ENCODE results near the gene FASTKD3.

FASTKD3 gene

GRCh38 chr5:7852988-7853387 lies 15.8 kb downstream of the FASTKD3 start:
- DNase-seq (ENCODE audit: low read depth, low spot score), result no peak
- POLR2A ChIA-PET, result no interaction called here
- no peak for TF ChIP-seq CTCF (IDR thresholded peaks at IDR 0.05; ENCODE audit: insufficient read depth, low read length, missing control alignments)

GRCh38 chr5:7852542-7852941 lies 16.3 kb downstream of the FASTKD3 start:
- TF ChIP-seq CTCF (IDR thresholded peaks at IDR 0.05; ENCODE audit: insufficient read depth, low read length, missing control alignments), result no peak
- no peak overlapping the region for H3K4me3 ChIP-seq (ENCODE audit: low read depth, low read length)
- ChIA-PET CTCF (no interaction called here), POLR2A (no interaction called here)
- no peak for DNase-seq (ENCODE audit: low read depth, low spot score)

More at GRCh38 chr5:7852988-7853387, 15.8 kb downstream of the FASTKD3 start:
- H3K4me3 ChIP-seq (ENCODE audit: low read depth, low read length), result no peak overlapping the region
- CTCF ChIA-PET, result no interaction called here

GRCh38 chr5:7851617-7852289 lies 17.1 kb downstream of the FASTKD3 start:
- CTCF ChIA-PET, result no interaction called here
- H3K4me3 ChIP-seq (ENCODE audit: low read depth, low read length), result no peak overlapping the region
- TF ChIP-seq CTCF (IDR thresholded peaks at IDR 0.05; ENCODE audit: insufficient read depth, low read length, missing control alignments), result no peak
- POLR2A ChIA-PET, result no interaction called here
- no peak for DNase-seq (ENCODE audit: low read depth, low spot score)

- CTCF ChIA-PET, result no interaction called here
- DNase-seq (ENCODE audit: low read depth, low spot score), result no peak
- no peak for TF ChIP-seq CTCF (IDR thresholded peaks at IDR 0.05; ENCODE audit: insufficient read depth, low read length, missing control alignments)
- POLR2A ChIA-PET, result no interaction called here
- peak overlapping the region; percentile 55 for H3K4me3 ChIP-seq (ENCODE audit: low read depth, low read length)
Observed at GRCh38 chr5:7851240-7851592, 17.6 kb downstream of the FASTKD3 start.

- no peak for DNase-seq (ENCODE audit: low read depth, low spot score)
- ChIA-PET CTCF (no interaction called here), POLR2A (no interaction called here)
- peak; percentile 60 for TF ChIP-seq CTCF (IDR thresholded peaks at IDR 0.05; ENCODE audit: insufficient read depth, low read length, missing control alignments)
- H3K4me3 ChIP-seq (ENCODE audit: low read depth, low read length), result peak within 1 kb of the TSS; percentile 55
Observed at GRCh38 chr5:7850395-7851239, 18.2 kb downstream of the FASTKD3 start, which contains the start of gene CFAP90. TSS of gene CFAP90 (minus strand) at chr5:7851133. CDS start at chr5:7851021, 112 bp downstream.

GRCh38 chr5:7849681-7850394 lies 19.0 kb downstream of the FASTKD3 start:
- no peak for DNase-seq (ENCODE audit: low read depth, low spot score)
- peak overlapping the region; percentile 34 for H3K4me3 ChIP-seq (ENCODE audit: low read depth, low read length)
- ChIA-PET CTCF (no interaction called here), POLR2A (no interaction called here)
- TF ChIP-seq CTCF (IDR thresholded peaks at IDR 0.05; ENCODE audit: insufficient read depth, low read length, missing control alignments), result peak; percentile 14

Measured in AG04449 (cell line).